GM19351 (cell line): Measurements from ENCODE around the gene POLD2.
"Not testable (repeated sequence)": the region's sequence is repeated elsewhere in the genome, so short reads cannot be mapped to it uniquely, and the experiment has no call there.

Experiments used
- ATAC-seq: cut with Tn5 transposase; IDR thresholded peaks from one replicate; pipeline ENCODE4 v1.9.1; 2021; ENCODE audit warnings: mild to moderate bottlenecking, moderate library complexity; ENCODE audit not compliant: unreplicated experiment

Gene POLD2

DNA sequence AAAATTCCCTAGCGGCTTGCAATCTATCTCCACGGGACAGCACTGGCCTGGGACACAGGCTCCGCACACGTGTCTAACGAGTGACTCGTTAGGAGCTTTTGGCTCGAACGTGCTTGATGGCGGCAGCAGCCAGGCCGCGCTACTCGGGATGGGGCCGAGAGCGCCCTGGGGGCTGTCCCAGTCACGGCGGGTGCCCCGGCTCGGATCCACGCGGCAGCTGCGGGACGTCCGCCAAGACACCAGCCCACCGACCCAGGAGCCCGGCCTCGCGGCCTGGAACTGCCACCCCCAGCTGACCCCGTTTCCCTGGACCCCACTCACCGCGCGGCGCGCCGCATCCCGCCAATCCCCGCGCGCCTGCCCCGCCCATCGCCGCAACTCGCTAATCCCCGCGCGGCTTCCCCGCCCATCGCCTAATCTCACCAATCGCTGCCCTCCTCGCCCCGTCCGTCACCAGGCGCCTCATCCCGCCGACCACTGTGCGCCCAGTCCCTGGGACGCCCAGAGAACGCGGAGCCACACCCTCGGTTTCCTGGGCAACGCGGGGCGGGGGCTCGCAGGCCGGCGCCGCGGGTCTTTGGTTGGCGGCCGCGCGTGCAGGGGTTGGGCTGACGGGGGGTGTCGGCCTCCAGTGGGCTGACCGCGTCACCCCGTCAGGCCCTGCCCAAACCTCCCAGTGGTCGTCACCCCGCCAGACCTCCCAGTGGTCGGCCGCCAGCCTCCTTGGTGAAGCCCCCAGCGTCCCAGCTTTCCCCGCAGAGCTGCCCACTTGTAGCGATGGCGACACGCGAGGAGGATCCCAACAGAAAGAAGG lies at the start of gene POLD2:
TSS of gene POLD2 (minus strand) at position 359 of the 814 bp plus-strand sequence. CDS start 1,495 bp downstream, outside the sequence.
- ATAC-seq = peak; percentile 99

DNA sequence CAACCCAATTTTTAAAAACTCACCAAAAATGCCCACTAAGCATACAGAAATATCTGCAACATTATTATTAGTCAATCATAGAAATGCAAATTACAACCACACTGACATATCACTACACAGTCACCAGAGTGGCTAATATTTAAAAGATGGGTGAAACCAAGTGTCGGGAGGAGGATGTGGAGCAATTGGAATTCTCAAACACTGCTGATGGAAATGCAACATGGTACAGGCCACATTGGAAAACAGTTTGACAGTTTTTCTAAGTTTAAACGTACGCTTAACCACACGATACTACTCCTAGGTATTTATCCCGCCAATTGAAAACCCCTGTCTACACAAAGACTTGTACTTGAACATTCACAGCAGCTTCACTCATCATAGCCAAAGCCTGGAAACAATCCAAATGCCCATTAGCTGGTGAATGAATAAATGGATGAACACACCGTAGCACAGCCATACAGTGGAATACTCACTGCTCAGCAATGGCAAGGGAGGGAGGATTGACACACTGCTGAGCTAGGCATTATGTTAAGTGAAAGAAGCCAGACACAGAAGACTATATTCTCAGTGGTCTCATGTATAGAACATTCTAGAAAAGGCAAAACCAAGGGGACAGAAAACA lies 49.6 kb upstream of the POLD2 start:
- ATAC-seq = no peak

DNA sequence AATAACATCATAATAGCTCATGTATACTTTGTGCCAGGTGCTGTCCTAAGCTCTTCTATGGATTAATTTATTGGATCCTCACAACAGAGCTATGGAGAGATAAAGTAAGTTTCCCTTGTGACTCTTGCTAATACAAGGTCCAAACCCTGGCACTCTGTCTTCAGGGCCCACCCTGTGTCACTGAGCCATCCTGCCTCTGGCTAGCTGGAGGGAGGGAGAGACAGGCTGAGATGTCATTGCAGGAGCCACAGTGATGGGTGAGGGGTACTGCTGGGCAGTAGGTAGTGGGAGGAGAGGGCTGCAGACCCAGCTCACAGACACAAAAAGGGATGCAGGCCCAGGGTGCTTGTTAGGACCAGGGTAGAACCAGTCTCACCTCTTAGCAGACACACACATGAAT lies 49.0 kb upstream of the POLD2 start:
- ATAC-seq = no peak

DNA sequence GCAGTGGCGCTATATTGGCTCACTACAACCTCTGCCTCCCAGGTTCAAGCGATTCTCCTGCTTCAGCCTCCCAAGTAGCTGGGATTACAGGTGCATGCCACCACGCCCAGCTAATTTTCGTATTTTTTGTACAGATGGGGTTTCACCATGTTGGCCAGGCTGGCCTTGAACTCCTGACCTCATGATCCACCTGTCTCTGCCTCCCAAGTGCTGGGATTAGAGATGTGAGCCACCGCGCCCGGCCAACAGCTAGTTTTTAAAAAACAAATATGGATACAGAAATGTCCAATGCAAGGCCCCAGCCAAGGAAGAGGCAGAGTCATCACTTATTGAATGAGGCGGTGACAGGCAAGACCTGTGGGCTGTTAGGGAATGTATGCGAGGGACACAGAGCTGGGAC lies 48.6 kb upstream of the POLD2 start:
- ATAC-seq = not testable (repeated sequence)

DNA sequence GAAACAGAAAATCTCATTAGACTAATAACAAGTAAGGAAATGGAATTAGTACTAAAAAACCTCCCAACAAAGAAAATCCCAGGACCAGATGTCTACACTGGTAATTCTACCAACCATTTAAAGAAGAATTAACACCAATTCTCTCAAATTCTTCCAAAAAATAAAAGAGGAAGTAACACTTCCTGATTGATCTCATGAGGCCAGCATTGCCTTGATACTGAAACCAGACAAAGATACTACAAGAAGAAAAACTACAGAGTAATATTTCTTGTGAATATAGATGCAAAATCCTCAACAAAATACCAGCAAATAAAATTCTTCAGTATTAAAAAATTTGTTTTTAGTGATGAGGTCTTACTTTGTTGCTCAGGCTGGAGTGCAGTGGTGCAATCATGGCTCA lies 44.6 kb upstream of the POLD2 start:
- no peak for ATAC-seq

DNA sequence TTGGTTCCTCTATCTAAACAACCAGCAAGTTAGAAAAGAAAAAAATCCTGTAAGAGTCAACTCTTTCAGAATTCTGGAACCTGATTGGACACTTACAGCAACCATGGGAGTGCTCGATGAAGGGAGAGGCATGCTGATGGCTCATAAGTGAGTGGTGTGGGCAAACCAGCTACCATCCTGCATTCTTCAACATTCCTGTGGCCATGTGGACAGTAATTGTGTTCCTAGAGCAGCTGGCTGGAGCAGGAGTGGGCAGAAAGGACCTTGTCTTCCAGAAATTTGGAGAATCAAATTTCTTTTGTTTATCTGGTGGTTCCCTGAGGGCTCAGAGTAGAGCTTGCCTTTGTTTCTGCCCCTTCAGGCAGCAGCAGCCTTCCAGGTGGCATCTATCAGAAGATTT lies 40.2 kb upstream of the POLD2 start:
- no peak for ATAC-seq

DNA sequence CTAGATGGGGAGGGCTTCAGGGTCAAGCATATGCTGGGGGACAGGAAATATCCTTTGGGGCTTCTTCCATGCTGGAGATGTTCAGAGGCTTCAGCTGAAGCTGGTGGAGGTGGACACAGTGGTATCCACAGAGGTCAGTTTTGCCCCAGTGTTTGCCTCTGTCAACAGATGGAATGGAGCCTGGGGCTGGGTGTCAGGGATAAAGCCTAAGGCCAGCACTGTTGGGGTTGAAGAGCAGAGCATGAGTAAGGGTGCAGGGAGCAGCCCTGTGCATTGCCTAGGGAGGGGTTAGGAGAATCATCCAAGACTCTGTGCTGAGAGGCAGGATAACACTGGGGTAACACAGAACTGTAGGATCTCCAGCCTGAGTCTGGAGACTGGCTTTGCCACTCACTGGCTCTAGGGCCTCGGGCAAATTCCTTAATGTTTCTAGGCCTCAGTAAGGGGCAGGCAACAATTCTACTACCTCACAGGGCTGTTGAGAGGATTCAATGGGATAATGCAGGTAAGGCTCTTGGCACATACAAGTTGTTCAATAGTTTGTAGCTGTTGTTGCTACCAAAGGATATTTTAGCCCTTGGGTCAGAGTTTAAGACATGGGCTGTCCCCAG lies 39.5 kb upstream of the POLD2 start:
- no peak for ATAC-seq

DNA sequence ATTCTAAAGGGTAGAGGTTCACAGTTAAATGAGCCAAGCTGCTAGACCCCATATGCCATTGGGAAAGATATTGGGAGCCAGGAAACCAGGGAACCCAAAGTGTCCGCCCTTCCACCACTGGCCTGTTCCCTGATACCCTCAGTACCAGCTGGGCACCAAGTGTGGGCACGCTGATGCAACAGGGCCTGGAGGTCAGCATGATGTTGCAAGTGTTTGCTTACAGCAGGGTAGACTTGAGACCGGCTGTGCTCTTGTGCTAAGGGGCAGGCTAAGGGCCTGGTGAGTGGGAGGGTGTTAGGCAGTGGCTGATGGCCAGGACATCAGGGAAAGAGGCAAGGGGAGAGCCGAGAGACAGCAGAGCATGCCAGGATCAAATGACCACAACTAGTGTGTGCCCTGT lies 38.8 kb upstream of the POLD2 start:
- no peak for ATAC-seq

DNA sequence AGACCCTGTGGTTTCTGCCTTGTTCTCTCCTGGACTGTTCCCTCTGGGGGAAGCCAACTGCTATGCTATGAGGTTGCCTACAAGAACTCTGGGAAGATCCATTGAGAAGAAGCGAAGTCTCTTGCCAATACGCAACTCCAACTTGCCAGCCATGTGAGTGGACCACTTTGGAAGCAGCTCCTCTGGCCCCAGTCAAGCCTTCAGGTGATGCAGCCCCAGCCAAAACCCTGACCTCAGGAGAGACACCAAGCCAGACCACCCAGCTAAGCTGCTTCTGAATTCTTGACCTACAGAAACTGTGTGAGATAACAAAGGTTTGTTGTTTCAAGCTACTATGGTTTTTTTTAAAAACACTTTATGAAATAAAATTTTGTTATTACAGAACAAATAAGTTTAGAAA lies 38.0 kb upstream of the POLD2 start:
- no peak for ATAC-seq

DNA sequence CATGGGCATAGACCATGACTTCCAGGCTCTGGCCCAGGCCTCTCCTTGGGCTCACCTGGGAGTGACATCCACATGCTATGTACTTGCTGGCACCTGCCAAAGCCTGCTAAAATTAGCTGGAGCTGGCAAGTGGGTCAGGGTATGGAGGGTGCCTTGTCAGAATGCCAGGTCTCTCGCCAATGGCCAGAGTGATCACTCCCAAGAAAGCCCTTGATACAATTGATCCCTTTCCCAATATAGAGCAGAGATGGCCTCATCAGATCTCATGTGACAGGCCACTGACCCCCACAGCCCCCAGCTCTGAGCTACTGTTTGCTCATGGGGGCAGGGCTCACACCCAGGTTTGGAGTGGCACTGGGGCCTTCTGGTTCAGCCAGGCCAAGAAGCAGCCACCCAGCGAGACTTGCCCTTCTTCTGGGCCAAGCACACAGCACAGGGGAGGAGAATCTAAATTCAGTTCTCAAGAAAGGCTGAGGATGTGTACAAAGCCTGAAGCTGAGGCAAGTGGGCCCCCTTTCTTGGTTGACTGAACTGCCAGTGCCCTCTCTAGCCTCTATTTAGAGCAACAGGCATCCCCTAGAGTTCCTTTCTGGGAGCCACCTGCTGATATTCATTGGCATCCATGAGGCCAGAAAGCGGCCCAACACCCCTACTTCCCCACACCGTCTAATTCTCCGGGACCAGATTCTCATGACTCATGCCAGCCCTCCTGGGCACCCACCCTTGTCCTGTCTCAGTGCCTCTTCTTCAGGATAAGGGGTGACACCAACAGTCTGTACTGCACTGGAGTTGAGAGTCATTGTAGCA lies 36.7 kb upstream of the POLD2 start:
- ATAC-seq = no peak

DNA sequence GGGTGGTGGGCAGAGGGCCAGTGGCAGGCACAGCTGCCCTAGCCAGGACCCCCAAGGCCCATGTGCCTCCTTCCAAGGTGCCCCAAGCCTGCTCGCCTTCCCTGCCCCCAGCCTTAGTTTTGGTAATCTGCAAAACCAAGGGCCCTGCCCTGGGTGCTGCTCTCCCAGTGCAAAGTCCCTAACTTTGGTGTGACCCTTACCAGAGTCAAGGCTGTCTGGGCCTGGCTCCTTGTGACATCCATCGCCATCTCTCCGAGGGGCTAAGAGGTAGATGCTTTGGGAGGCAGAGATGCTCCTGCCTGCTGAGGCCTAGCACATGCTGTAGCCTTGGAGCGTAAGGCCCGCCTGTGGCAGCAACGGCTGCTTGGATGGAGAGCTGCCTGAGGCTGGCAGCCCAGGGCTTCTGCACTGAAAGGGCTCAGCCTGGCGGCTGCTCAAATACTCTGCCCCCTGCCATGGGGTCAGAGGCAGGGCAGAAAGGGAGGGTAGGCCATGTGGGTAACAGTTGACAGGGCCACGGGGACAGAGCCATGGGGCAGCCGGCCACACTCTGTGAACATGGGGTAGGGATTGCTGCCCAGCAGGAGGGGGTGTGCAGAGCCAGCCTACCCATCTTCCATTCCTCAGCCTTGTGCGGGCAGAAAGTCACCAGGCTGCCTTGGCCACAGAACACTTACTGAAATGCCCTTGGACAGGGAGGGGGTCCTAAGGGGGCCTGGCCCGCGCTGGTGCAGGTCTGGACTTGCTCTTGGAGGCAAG lies 35.7 kb upstream of the POLD2 start:
- ATAC-seq = no peak

DNA sequence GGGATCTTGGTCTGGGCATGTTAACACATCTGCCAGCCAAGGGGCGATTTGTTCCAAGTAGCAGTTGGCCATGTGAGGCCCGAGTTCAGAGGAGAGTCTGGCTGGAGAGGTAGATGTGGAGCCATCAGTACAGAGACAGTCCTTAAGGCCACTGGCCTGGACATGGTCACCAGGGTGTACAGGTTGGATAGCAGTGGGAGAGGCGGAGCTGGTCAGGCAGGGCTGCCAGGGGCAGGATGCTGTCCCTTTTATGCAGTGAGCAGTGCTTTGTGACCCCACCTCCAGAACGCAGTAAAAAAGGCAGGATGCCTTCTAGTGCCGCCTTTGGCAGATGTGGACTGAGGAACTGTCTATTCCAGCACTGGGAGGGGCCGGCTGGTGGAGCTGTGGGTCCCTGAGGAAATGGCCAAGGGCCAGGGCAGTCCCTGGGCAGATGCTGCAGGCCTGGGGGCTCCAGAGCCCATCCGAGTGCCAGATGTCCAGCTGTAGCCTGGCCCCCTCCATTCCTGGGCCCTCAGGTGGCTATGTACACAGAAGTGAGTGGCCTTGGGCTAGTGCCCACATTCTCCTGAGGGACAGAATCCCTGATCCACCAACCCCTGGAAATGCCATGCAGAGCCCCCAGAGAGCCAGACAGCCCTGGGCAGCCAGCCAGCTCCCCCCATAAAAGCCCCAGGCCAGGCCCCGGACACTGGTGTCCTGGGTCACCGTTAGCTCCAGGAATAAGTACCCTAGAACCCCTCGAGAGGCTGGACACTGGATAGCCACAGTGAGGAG lies 34.9 kb upstream of the POLD2 start:
- ATAC-seq = no peak

DNA sequence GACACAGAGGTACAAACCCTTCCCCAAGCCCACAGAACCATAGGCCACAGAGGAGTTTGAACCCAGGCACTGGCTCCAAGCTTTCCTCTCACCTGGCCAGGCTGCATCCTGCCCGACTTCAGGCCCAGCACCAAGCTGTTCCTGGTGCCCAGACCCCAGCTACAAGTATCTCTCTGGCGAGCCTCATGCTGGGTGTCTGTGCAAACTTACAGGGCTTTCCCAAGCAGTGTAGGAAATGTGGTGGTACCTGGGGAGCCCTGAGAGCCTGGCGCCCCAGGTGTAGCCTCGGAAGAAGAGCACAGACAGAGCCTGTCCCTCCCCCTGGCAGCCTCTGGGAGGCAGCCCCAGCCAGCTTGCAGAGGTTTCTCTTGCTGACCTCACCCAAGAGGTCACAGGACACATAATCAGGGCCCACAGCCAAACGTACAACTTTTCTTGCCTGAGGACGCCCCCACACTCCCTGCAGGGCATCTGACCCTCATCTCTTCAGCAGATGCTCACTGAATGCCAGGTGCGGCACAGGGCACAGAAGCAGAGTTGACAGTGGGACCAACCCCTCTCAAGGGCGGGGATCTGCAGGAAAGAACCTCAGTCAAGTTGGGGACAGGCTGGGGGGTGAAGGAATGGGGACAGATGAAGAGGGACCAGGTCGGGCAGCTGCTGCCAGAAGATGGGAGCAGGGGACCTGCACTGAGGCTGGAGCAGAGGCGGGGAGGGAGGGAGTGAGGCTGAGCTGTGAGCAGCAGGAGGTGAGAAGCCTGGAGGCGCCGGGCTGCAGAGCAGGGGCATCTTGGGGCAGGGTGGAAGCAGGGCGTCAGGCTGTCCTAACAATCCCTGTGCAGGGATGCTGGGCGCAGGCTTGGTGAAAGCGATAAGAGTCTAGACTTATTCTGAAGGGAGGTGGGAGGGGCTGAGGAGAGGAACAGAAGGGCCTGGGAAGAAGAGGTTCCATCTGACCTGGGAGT lies 34.0 kb upstream of the POLD2 start:
- ATAC-seq = no peak

DNA sequence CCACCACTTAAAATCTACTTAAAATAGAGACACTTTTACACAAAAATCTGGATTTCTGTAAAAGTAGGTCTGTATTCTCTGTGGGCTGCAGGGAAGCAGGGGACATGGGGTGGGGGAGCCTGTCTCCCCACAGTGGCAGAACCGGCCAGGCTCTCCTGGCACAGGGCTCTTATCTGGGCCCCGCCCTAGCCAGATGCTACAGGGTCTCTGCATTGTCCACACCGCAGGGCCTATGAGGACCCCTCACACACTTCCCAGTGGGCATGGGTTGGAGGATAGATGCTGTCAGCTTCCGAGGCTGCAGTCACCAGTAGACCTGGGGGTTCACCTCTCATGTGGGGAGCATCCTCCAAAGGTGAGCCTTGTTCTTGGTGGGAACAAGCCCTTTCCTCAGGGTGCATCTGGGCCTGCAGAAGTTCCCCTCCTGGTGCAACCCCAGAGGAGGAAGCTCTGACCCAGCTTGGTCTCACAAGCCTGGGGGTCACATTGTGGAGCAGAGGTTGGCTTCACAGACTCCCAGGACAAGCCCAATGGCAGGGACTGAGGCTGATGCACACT lies 33.2 kb upstream of the POLD2 start:
- no peak for ATAC-seq

DNA sequence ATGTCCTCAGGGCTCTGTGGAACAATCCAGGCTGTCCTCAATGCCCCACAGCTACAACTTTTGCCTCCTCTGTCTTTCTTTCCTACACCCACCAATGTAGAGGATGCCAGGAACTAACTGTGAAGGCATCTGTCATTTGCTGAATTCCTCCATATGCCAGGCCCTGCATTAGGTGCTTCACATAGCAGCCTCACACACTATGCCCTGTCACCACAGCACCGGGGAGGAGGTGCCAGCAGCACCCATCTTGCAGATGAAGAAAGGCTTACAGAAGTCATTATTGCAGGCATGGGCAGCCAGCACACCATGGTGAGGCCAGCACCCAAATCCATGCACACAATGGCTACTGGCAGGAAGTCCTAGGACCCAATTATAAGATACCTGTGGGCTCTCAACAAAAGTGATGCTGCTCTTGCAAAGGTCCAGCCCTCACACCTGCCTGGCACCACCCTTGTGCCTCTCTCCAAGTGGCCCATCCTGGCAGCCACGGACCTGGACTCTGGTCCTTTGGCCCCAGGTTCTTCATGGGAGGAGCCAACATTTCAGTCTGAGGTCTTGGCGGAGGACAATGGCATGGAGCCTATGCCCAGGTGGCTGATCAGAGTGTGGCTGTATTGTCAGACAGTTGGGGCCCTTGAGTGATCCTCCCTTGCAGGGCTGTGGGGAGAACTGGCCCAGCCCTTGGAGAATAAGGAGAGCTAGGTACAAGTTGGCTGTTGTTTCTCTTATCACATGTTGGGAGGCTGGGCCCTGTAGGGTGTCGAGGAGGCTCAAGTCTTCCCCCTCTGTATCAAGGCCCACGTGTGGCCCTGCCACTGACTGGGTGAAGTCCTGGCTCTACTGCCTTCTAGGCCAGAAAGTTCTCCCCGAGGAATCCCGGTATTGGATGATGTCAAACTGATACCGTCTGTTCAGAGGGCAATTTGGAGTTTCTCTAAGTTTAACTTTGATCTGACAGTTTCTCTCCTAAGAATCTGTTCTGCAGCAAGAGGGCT lies 32.1 kb upstream of the POLD2 start:
- no peak for ATAC-seq

DNA sequence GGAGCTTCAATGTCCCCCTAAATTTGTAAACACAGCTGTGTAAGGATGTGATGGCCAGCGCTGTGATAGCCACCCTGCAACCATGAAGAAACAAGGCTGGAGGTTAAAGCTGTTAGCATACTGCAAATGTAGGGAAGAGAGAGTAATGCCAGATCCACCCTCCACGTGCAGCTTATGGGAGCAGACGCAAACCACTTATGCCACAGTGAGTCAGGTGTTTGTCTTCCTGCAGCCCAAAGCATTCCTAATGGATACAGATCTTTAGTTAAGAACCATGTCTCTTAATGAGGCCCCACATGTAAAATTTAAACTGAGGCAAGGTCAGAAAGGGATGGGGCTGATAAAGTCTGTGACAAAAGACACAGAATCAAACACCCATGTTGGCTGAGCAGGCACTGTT lies 31.4 kb upstream of the POLD2 start:
- no peak for ATAC-seq

DNA sequence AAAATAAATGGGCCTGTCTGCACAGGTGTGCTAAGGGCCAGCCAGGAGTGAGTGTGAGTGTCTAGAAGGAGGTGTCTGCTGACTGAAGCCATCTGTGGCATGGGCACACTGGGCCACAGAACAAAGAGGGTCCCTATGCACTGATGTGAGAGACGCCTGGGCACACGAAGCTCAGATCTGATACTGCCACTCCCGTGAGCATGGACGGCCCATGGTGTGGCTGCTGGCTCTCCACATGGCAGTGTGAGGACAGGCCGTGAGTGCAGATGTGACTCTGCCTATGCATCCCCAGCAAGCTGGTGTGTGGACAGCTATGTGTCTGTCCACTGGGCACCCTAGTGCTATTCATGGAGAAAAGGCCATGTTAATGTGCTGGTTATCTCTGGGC lies 30.6 kb upstream of the POLD2 start:
- ATAC-seq = no peak
